Spleen (tissue), 7 donors: Measurements from ENCODE around the gene GOLGA6L10.
"Not testable (repeated sequence)": the region's sequence is repeated elsewhere in the genome, so short reads cannot be mapped to it uniquely, and the experiment has no call there.

Experiments
- CTCF ChIP-seq, 11 experiments: fragments of 200-600 bp in 7 of 11; fragments of 450-650 bp in 4 of 11; sonication (generic) in 4 of 11; IDR thresholded peaks in 8 of 11; conservative IDR thresholded peaks in 3 of 11; 1 replicate in 7 of 11; 2 replicates in 4 of 11; pipeline versions ENCODE4 v1.4.0 to v1.8.0; 2016 to 2021; ENCODE audit warnings: antibody characterized with exemption in 11 of 11, inconsistent platforms in 4 of 11, mild to moderate bottlenecking in 1 of 11
- POLR2A ChIP-seq, 3 donors: fragments of 450-650 bp; IDR thresholded peaks; one replicate each; pipeline ENCODE4 v1.5.1; 2017; ENCODE audit warnings: antibody characterized with exemption in 3 of 3, mild to moderate bottlenecking in 1 of 3
- POLR2AphosphoS5 ChIP-seq, 3 donors: sonication (generic); formaldehyde crosslinking; IDR thresholded peaks; one replicate each; pipeline ENCODE4 v1.5.1; 2017; ENCODE audit warnings: antibody characterized with exemption in 3 of 3
- donor health status: DM: no; HTN: no; CAD: no; lungs with moderate emphysema.
- donor health status: DM: no; HTN: no; CAD: no.
- donor health status: DM: no; HTN: no; CAD: no.

GRCh38 chr15:82338053-82338452, 11.2 kb downstream of the GOLGA6L10 start:
- TF ChIP-seq POLR2A (IDR thresholded peaks at IDR 0.05); CTCF (IDR thresholded peaks at IDR 0.05 in 8 of 11, conservative IDR thresholded peaks at IDR 0.05 in 3 of 11); POLR2AphosphoS5 (IDR thresholded peaks at IDR 0.05): not testable (repeated sequence)
